Astrocyte of the spinal cord (primary cell): Measurements from ENCODE around the gene CDK5RAP3.
A peak's percentile ranks its signal among the peaks of the same experiment; 100 is the strongest.
"Not testable (repeated sequence)": the region's sequence is repeated elsewhere in the genome, so short reads cannot be mapped to it uniquely, and the experiment has no call there.

Experiments used
- DNase-seq: peaks from one replicate; pipeline ENCODE4 v3.0.0; 2011; ENCODE audit warnings: low read depth, low spot score
- H3K4me3 ChIP-seq: 2 replicates; pipeline ENCODE4 v1.5.1; 2011; ENCODE audit warnings: low read depth, mild to moderate bottlenecking, low read length, moderate library complexity
- CTCF ChIP-seq: IDR thresholded peaks from 2 replicates; pipeline ENCODE4 v1.5.1; 2012; ENCODE audit warnings: low read depth, mild to moderate bottlenecking, low read length, inconsistent platforms
- in situ Hi-C: cut with HindIII; loops from 2 replicates; pipeline ENCODE4 v1.10.0; 2017; ENCODE audit warnings: low sequenced_read_pairs

The CDK5RAP3 gene

GRCh38 chr17:48001197-48001596, 30.3 kb downstream of the CDK5RAP3 start:
- no peak for TF ChIP-seq CTCF
- no peak overlapping the region for H3K4me3 ChIP-seq
- in situ Hi-C loops = no loop called here
- no peak for DNase-seq

- in situ Hi-C loops, H3K4me3 ChIP-seq, DNase-seq: not testable (repeated sequence)
Observed at GRCh38 chr17:48001657-48002056, 30.7 kb downstream of the CDK5RAP3 start.

GRCh38 chr17:48002266-48002915, 31.5 kb downstream of the CDK5RAP3 start:
- no peak overlapping the region for H3K4me3 ChIP-seq
- peak; percentile 83 for DNase-seq
- no peak for TF ChIP-seq CTCF
- in situ Hi-C loops = no loop called here

- in situ Hi-C loops = no loop called here
- no peak for DNase-seq
- TF ChIP-seq CTCF = no peak
- H3K4me3 ChIP-seq = no peak overlapping the region
Observed at GRCh38 chr17:48002916-48003416, 32.1 kb downstream of the CDK5RAP3 start.

GRCh38 chr17:48003417-48004151, 32.7 kb downstream of the CDK5RAP3 start:
- no peak for DNase-seq
- H3K4me3 ChIP-seq = no peak overlapping the region
- TF ChIP-seq CTCF = no peak
- in situ Hi-C loops = no loop called here

- in situ Hi-C loops = no loop called here
- TF ChIP-seq CTCF = no peak
- no peak overlapping the region for H3K4me3 ChIP-seq
- DNase-seq = no peak
Observed at GRCh38 chr17:48004983-48005382, 34.1 kb downstream of the CDK5RAP3 start.

GRCh38 chr17:48006936-48007709, 36.2 kb downstream of the CDK5RAP3 start:
- in situ Hi-C loops = no loop called here
- TF ChIP-seq CTCF = no peak
- no peak overlapping the region for H3K4me3 ChIP-seq
- DNase-seq = no peak
